ENCODE measurements around the gene NUP93. TPM values are rescaled to one million over a fixed set of nuclear protein-coding genes. Genes with fewer than 3 reads are reported as not detected.

The NUP93 gene
- total and polyA plus RNA-seq, 2 experiments from 2014 or later: 139 to 187 TPM

DNA sequence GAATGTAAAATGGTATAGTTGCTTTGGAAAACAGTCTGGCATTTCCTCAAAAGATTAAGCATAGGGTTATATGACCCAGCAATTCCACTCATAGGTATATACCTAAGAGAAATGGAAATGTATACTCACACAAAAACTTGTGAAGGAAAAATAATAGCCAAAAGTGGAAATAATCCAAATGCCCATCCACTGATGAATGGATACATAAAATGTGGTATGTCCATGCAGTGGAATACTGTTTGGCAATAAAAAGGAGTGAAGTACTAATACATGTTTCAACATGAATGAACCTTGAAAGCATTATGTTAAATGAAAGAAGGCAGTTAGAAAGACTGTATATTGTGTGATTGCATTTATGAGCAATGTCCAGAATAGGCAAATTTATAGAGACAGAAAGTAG is 25.1 kb downstream of the NUP93 start:
- TF ChIP-seq POLR2AphosphoS5 (IDR thresholded peaks at IDR 0.05; ENCODE audit: low read depth) (no peak), NANOG (IDR thresholded peaks at IDR 0.05; ENCODE audit: borderline replicate concordance) (no peak), JUNB (IDR thresholded peaks at IDR 0.05; ENCODE audit: unreplicated experiment) (no peak), ETS1 (IDR thresholded peaks at IDR 0.05) (no peak), STAT1 (IDR thresholded peaks at IDR 0.05; ENCODE audit: unreplicated experiment) (no peak), ZNF114 (CRISPR knock-in tag; IDR thresholded peaks at IDR 0.05) (no peak), ZNF462 (CRISPR knock-in tag; IDR thresholded peaks at IDR 0.05) (no peak), EZH2phosphoT487 (IDR thresholded peaks at IDR 0.05; ENCODE audit: unreplicated experiment) (no peak), EZH2 (IDR thresholded peaks at IDR 0.05; ENCODE audit: low read depth, unreplicated experiment) (no peak), CREB1 (CRISPR knock-in tag; IDR thresholded peaks at IDR 0.05; ENCODE audit: low read depth) (no peak), REST (IDR thresholded peaks at IDR 0.05; ENCODE audit: unreplicated experiment) (no peak), ZNF331 (CRISPR knock-in tag; IDR thresholded peaks at IDR 0.05; ENCODE audit: low read depth) (no peak)
- H3K27me3 Mint-ChIP-seq (ENCODE audit: insufficient read depth, low read depth, poor library complexity): no peaks in the 10 kb centered on the region
- no peaks in the 10 kb centered on the region for H3K4me1 ChIP-seq (ENCODE audit: insufficient read depth)
- H3K4me1 Mint-ChIP-seq: no peaks in the 10 kb centered on the region
- no peak for ATAC-seq
- peaks cover 88% of the 10 kb centered on the region for H3K79me2 ChIP-seq (replicated peaks; ENCODE audit: insufficient read depth)
- no peaks in the 10 kb centered on the region for H3K9me2 ChIP-seq (ENCODE audit: insufficient read depth)
- no peak overlapping the region for H3K4me2 ChIP-seq
- H3K4me3 Mint-ChIP-seq: no peak overlapping the region
- H3K27ac ChIP-seq (ENCODE audit: low read depth): no peak overlapping the region
- H3K27me3 ChIP-seq (ENCODE audit: insufficient read depth): no peaks in the 10 kb centered on the region
- peaks cover 17% of the 10 kb centered on the region for H3K36me3 ChIP-seq (ENCODE audit: insufficient read depth)
- peaks cover 26% of the 10 kb centered on the region for H3K9me3 Mint-ChIP-seq
- H3K4me3 ChIP-seq: no peak overlapping the region
- H3F3A ChIP-seq (replicated peaks; ENCODE audit: low read depth): no peaks in the 10 kb centered on the region
- peaks cover 22% of the 10 kb centered on the region; the same call in 1 of the 2 replicates for H4K20me1 ChIP-seq (replicated peaks; ENCODE audit: insufficient read depth)
- H2AFZ ChIP-seq: no peak overlapping the region
- no peak for DNase-seq (ENCODE audit: low spot score)
- peaks cover 61% of the 10 kb centered on the region for H3K36me3 Mint-ChIP-seq (ENCODE audit: low read depth)
- no peak overlapping the region for H3K27ac Mint-ChIP-seq

Measured in GM23338 (cell line).